HG03575 (cell line): ENCODE results near the gene GRID1.

ENCODE experiments used
- ATAC-seq: cut with Tn5 transposase; IDR thresholded peaks from one replicate; pipeline ENCODE4 v1.9.1; 2021; ENCODE audit not compliant: unreplicated experiment, insufficient number of reproducible peaks, low FRiP score; ENCODE audit errors: extremely low read depth

GRID1 gene

GRCh38 chr10:85927952-85928665, 438.5 kb downstream of the GRID1 start:
- ATAC-seq = no peak

GRCh38 chr10:85926986-85927385, 439.6 kb downstream of the GRID1 start:
- ATAC-seq = no peak

GRCh38 chr10:85926136-85926535, 440.5 kb downstream of the GRID1 start:
- ATAC-seq = no peak

- ATAC-seq = no peak
Measured at GRCh38 chr10:85925201-85925750, 441.3 kb downstream of the GRID1 start.

DNA sequence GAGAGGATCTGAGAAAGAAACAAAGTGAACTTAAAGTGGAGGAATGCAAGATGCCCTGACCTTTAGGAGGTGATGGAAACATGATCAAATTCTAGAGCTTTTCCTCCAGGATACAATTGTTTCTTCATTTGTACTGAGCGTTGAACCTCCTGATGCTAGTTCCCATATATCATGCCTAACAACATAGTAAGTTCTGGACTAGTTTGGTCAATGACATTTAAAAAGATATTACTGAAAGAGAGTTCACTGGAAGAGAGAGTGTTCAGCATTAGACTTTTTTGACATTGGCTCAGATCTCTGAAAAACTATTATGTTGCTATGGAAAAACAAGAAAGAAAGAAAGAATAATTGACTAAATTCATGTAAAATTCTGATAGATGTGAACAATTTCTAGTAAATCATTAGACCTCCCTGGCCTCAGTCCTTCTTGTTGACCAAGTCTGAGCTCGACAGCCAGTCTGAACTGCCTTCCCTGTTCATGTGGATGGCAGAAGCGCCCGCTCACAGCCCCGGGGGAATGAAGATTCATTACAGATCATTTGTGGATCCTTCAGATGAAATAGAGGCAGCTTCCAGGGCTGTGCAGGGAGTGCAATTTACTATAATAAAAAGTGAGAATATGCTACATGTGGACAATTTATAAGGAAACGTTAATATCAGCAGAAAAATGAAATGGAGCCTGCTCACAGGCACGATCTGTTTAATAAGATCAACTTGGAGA, 442.1 kb downstream of the GRID1 start:
- ATAC-seq = no peak

GRCh38 chr10:85922356-85923129, 444.1 kb downstream of the GRID1 start:
- no peak for ATAC-seq

DNA sequence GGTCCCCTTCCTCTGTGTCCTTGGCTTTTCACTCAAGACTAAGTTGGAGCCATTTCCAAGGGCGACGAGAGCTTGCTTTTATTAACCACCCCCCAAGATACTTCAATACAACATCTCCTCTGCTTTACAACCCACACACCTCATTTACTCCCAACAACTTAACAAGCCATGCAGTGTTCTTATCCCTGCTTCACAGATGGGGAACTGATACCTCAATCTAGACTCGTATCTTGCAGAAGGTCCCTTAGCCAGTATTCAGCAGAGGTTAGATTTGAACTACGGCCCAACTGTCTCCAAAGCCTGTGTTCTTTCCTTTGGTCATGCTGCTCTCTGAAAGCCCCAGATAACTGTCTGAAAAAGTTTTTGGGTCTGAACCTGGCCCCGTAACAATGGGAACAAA, 444.8 kb downstream of the GRID1 start:
- no peak for ATAC-seq

GRCh38 chr10:85920311-85920710, 446.3 kb downstream of the GRID1 start:
- no peak for ATAC-seq

DNA sequence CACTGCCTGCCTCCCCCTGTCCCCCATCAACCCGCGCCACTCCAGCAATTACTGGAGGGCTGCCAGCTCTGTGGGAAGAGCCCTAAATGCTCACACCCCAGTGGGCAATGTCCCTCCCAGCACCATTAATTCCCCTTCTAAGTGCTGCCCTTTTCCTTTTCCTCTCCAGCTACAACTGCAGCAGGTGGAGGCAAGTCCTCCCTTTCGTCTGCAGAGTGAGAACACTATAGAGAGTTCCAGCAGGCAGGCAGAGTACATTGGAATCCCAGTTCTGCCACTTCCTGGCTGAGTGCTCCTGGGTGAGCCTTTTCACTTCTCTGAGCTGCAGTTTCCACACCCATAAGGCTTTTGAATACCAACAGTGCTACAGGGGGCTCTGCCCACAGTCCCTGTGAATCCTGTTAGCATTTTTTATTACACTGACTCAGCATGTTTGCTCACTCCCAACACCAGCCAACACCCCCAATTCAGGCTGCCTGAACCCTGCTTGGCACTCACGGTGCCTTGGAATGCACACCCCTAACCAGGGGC, 447.0 kb downstream of the GRID1 start:
- no peak for ATAC-seq

DNA sequence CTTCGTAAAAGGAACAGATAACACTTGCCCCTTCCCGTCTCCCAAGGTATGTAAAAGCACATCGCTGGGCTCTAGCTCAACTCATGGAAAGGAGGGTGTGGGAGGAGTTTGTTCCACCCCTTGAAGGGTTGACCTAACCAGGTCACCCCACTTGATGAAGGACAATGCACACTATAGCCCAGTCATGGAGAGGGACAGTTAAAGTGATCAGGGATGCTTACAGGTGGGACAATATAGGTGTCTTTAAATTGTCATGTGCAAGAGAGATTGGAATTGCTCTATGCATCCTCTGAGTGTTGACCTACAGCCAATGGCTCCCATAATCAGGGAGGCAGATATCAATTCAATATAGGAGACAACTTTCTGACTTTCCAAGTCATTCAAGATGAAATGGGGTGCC, 448.2 kb downstream of the GRID1 start:
- ATAC-seq = no peak

DNA sequence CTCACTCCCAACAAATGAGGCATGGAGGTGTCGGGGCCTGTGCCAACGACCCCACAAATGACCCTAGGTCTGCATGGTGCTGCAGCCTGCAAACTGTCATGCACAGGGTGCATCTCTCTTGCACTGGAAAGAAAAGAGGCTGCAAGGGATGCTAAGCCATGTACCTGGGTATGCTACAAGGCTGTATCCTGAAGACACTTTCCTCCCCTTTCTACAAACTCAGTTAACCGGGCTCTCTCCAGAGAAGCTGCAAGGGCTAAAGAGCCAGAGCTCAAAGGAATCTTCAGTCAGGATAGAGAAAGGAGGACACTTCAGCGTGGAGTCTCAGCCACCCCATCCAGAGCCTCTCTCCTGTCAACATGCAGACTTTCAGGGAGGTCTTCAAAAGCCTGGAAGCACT, 449.0 kb downstream of the GRID1 start:
- ATAC-seq = no peak

- ATAC-seq = no peak
Measured at GRCh38 chr10:85916994-85917573, 449.5 kb downstream of the GRID1 start.

- no peak for ATAC-seq
Measured at GRCh38 chr10:85916286-85916685, 450.3 kb downstream of the GRID1 start.

GRCh38 chr10:85915245-85915846, 451.2 kb downstream of the GRID1 start:
- ATAC-seq = no peak

DNA sequence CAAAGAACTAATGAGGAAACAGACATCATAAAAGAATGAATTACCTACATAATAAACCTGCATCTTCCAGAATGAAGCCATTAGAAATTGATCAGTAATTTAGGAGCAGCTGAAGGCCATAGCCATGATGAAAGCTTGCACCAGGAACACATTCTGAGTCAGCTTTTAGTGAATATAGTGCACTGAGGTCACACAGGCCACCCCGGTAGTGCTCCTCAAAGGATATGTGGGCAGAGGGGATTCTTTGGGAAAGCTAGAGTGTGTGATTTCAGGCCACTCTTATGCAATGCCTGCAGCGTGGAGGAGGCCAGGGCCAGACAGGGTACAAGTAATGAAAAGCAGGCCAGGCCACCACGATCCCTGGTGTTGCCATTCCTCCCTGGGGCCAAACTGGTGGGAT, 451.9 kb downstream of the GRID1 start:
- ATAC-seq = no peak

DNA sequence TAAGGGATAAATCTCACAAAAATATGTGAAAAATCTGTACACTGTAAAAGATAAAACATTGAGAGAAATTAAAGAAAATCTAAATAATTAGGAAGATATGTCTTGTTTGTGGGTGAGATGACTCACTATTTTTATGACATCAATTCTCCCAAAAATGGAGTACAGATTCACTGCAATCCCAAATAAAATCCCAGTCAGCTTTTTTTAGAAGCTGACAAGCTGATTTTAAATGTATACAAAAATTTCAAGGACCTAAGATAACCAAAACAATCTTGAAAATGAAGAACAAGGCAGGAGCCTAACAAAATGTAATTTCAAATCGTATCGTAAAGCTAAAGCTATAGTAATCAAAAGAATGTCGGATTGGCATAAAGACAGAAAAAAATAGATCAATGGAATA, 458.1 kb downstream of the GRID1 start:
- no peak for ATAC-seq

DNA sequence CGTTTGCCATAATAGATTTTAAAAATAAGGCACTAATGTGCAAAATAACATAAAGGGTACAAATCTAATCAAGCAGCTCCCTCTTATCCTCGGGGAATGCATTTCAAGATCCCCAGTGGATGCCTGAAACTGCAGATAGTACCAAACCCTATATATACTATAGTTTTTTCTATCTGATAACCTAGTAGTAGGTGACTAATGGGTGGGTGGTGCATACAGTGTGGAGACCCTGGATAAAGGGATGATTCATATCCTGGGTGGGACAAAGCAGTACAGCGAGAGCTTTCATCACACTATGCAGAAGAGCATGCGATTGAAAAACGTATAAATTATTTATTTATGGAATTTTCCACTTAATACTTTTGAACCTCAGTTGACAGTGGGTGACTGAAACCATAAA, 464.5 kb downstream of the GRID1 start:
- no peak for ATAC-seq

DNA sequence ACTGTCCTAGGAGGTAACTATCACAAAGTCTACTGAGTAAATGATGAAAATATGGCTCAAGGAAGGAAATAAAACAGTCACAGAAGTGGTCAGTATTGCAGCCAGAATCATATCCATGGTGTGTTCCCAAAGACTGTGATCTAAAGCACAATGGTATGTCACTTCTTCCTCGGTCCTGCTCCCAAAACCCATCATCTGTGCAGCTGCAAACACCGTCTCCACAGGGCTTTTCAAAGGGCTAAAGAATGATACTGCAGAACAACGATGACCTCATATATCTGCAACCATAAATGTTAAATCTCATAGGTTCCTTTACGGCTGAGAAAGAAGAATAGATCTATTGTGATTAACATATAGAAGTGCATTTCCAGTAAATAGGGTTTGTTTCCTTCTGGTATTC, 465.0 kb downstream of the GRID1 start:
- no peak for ATAC-seq

DNA sequence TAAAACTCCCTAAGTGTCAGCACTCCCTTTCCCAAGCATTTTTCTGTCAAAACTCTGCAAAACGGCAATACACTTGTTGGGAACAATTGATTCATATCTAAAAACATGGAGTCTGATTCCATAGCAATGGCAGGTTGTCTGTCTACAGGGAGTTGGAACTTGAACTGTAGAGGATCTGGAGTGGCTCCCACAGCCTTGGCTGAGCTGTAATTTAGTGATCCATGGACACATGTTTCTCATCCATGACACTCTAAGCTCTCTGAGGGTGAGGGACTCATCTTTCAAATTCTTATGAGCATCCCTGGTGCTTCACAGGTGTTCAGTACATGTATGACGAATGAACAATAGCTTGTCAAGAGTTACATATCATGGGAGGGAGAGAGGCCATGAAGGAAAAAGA, 466.1 kb downstream of the GRID1 start:
- ATAC-seq = no peak
